GM21619 (cell line): Measurements from ENCODE around the gene TMCC3.

Source experiments
- ATAC-seq: cut with Tn5 transposase; IDR thresholded peaks from one replicate; pipeline ENCODE4 v1.9.1; 2021; ENCODE audit not compliant: unreplicated experiment

Gene TMCC3

DNA sequence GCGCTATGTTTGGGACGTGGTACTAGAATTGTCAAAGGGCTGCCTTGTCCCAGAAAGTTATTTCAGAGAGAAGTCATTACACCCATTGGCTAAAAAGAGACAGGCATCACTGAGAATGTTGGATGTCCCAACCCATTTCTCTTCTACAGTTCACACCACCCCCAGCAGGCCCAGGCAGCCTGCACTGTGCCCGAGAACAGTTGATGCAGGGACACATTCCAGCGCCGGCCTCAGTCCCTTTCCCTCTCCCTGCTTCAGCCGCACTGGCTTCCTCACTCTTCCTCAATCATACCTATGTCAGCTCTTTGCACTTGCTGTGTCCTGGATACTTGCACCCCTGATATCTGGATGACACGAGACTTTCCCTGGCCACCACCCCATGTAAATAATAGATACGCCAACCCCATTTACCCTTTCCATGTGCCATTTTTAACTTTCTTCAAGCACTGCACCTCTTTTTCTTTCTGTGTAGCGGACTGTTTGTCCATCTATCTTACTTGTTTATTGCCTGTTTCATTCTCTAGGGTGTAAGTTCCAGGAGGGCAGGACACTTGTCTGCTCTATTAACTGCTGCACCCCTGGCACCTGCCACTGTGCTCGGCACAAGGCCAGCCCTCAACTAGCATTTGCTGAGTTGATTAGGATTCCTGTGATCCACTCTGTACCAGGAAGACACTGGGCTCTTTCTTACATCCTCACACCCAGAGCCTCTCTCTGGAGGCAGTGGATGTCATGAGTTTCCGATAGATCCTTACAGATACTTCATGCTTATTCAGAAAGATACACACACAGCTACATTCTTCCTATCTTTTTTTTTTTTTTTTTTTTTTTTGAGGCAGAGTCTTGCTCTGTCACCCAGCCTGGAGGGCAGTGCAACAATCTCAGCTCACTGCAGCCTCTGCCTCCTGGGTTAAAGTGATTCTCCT is 114.1 kb downstream of the TMCC3 start:
- ATAC-seq = no peak

GRCh38 chr12:94535510-94535921 is 114.8 kb downstream of the TMCC3 start:
- ATAC-seq = no peak

GRCh38 chr12:94534774-94535509 is 115.4 kb downstream of the TMCC3 start:
- ATAC-seq = no peak

DNA sequence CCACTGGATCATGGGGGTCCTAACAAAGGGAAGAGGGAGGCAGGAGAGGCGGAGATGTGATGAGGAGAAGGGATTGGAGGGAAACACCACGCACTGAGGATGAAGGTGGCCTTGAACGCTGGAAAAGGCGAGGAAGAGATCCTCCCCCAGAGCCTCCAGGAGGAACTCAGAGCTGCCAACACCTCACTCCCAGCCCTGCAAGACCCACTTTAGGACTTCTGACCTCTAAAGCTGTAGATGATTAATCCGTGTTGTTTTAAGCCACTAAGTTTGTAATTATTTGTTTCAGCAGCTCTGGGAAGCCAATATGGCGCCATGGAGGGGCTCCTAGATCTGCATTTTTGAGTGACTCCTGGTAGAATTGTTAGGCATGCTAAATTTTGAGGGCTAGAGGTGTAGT is 116.1 kb downstream of the TMCC3 start:
- ATAC-seq = no peak

GRCh38 chr12:94532490-94533422 is 117.6 kb downstream of the TMCC3 start:
- ATAC-seq = no peak

GRCh38 chr12:94531196-94531720 is 119.1 kb downstream of the TMCC3 start:
- no peak for ATAC-seq

DNA sequence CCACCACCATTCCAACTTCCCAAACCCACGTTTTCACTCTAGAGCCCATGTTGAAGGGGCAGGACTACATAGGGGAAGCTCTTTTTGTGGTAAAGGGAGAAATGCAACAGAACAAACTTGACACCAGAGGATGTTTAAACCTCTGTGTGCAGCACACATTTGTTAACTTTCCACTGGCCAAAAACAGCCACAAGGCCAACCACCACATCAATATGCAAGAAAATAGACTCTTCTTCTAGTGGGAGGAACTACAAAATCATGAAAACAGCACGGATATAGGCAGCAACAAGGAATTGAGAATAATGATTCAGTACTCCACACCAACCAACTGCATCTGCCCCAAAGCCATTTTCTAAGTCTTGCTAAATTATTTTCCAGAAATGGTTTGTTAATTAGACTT is 124.4 kb downstream of the TMCC3 start:
- no peak for ATAC-seq
